Tibial nerve (tissue), 4 donors: Measurements from ENCODE around the gene ARHGEF28. TPM values are rescaled to one million over a fixed set of nuclear protein-coding genes. Genes with fewer than 3 reads are reported as not detected.
A peak's percentile ranks its signal among the peaks of the same experiment; 100 is the strongest.

Experiments
- DNase-seq, 2 donors: peaks; one replicate each; pipeline ENCODE4 v3.0.0-alpha.2; 2019; ENCODE audit warnings: low spot score in 2 of 2
- H3K27ac ChIP-seq, 4 donors: fragments of 200-600 bp; sonication (generic) in 3 of 4; one replicate each; pipeline ENCODE4 v1.5.1; 2017 to 2019; ENCODE audit warnings: mild to moderate bottlenecking in 1 of 4
- H3K27me3 ChIP-seq, 2 donors: fragments of 200-600 bp; sonication (generic) in 1 of 2; one replicate each; pipeline versions ENCODE4 v1.5.1 to v1.6.0; 2017 to 2019
- H3K36me3 ChIP-seq, 3 donors: fragments of 200-600 bp; sonication (generic); one replicate each; pipeline ENCODE4 v1.5.1; 2018 to 2019
- H3K4me1 ChIP-seq, 4 donors: fragments of 200-600 bp; sonication (generic) in 3 of 4; one replicate each; pipeline ENCODE4 v1.5.1; 2017 to 2019
- H3K4me3 ChIP-seq, 4 donors: fragments of 200-600 bp; sonication (generic) in 3 of 4; one replicate each; pipeline ENCODE4 v1.5.1; 2017 to 2019; ENCODE audit warnings: mild to moderate bottlenecking in 1 of 4, moderate library complexity in 1 of 4
- H3K9me3 ChIP-seq, 4 donors: fragments of 200-600 bp; sonication (generic) in 3 of 4; one replicate each; pipeline ENCODE4 v1.5.1; 2017 to 2019
- EP300 ChIP-seq, 2 donors: sonication (generic); formaldehyde crosslinking; IDR thresholded peaks; one replicate each; pipeline ENCODE4 v1.6.1; 2017; ENCODE audit warnings: antibody characterized with exemption in 2 of 2, mild to moderate bottlenecking in 1 of 2
- POLR2A ChIP-seq, 2 donors: fragments of 450-650 bp; IDR thresholded peaks; one replicate each; pipeline ENCODE4 v1.6.1; 2017; ENCODE audit warnings: antibody characterized with exemption in 2 of 2, mild to moderate bottlenecking in 2 of 2, moderate library complexity in 2 of 2
- WGBS, 2 donors: methylation state at CpG; one replicate each; pipeline ENCODE4 v1.1.5; 2018; 5-methylcytosine and 5-hydroxymethylcytosine counted together
- total RNA-seq, 4 donors: library from RNA; depleted of rRNA; stranded (reverse); fragments of >200 nt; gene quantifications; one replicate each; pipeline ENCODE4 v1.1.0, GENCODE V29; 2016
- TF ChIP-seq, protein P1 (sequence below), 5 experiments: fragments of 200-600 bp in 3 of 5; fragments of 450-650 bp in 2 of 5; sonication (generic) in 3 of 5; IDR thresholded peaks; one replicate each; pipeline ENCODE4 v1.5.1; 2016 to 2019; ENCODE audit warnings: antibody characterized with exemption in 5 of 5, mild to moderate bottlenecking in 3 of 5, moderate library complexity in 2 of 5

ARHGEF28 gene
- total RNA-seq, 4 donors from 2014 or later: 66.0 to 83.9 (median 72.5) TPM

DNA sequence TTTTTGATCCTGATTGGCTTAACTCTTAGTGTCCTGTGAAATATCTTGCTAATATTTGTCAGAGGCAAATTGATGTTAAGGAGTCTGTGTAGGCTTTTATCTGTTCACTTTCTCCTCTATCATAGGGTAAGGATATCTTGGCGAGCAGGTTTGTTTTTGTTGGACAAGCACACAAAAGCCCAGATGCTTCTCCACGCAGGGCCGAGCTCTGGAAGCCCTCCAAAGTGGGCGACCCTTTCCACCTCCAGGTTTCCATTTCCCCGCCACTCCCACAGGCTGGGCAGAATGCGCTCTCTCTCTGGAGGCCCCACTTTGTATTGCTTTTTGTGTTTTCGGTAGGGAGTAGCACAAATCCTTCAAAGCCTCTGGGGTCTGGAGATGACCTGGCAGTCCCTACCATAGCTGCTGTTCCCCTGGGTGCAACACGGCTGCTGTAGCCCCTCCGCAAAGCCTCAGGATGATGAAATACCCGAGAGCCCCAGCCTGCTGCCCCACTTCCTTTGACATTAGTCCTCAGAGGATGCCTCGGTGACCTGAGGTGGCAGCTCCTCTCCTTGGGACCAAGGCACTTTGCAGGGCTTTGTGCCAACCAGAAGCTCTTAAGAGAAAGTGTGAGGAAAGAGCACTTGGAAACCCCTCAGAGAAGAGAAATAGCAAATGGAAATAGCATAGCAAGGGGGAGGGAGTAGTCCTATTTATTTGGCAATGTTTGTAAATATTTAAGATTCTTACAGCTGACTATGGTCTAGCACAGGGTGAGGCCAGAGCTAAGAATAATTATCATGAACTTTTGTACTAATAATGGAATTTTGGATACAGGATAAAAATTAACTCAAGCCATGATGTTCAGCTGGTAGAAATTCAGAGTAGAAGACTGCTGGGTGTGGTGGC is 122.8 kb downstream of the ARHGEF28 start:
- 30 to 32% methylated on average over 11 of the region's 11 CpGs for WGBS, 2 donors
- Histone ChIP-seq H3K27ac (peak overlapping the region in 3 of 4 donors; percentile 2 to 83 (median 72)), H3K36me3 (peaks cover 0 to 14% (median 0%) of the 10 kb centered on the region in 3 donors), H3K4me1 (peaks cover 0 to 44% (median 6%) of the 10 kb centered on the region in 4 donors), H3K9me3 (no peaks in the 10 kb centered on the region), H3K27me3 (no peaks in the 10 kb centered on the region), H3K4me3 (peak overlapping the region in 1 of 4 donors; percentile 24)
- DNase-seq: peak; percentile 56 to 57
- TF ChIP-seq POLR2A (IDR thresholded peaks at IDR 0.05) (no peak), EP300 (IDR thresholded peaks at IDR 0.05) (no peak)
- TF ChIP-seq, protein P1, sequence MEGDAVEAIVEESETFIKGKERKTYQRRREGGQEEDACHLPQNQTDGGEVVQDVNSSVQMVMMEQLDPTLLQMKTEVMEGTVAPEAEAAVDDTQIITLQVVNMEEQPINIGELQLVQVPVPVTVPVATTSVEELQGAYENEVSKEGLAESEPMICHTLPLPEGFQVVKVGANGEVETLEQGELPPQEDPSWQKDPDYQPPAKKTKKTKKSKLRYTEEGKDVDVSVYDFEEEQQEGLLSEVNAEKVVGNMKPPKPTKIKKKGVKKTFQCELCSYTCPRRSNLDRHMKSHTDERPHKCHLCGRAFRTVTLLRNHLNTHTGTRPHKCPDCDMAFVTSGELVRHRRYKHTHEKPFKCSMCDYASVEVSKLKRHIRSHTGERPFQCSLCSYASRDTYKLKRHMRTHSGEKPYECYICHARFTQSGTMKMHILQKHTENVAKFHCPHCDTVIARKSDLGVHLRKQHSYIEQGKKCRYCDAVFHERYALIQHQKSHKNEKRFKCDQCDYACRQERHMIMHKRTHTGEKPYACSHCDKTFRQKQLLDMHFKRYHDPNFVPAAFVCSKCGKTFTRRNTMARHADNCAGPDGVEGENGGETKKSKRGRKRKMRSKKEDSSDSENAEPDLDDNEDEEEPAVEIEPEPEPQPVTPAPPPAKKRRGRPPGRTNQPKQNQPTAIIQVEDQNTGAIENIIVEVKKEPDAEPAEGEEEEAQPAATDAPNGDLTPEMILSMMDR (IDR thresholded peaks at IDR 0.05): no peak

- H3K9me3 ChIP-seq: no peaks in the 10 kb centered on the region
- no peak for DNase-seq
- H3K36me3 ChIP-seq: peaks cover 0 to 17% (median 0%) of the 10 kb centered on the region in 3 donors
- peak overlapping the region in 2 of 4 donors; percentile 72 to 83 for H3K27ac ChIP-seq
- H3K27me3 ChIP-seq: no peaks in the 10 kb centered on the region
- H3K4me1 ChIP-seq: peaks cover 0 to 44% (median 6%) of the 10 kb centered on the region in 4 donors
- TF ChIP-seq POLR2A (IDR thresholded peaks at IDR 0.05): no peak
- no peak for TF ChIP-seq EP300 (IDR thresholded peaks at IDR 0.05)
- TF ChIP-seq, protein P1 (IDR thresholded peaks at IDR 0.05): no peak
- 66% methylated on average over 11 of the region's 11 CpGs for WGBS, 2 donors
- H3K4me3 ChIP-seq: no peak overlapping the region
Observed at GRCh38 chr5:73749485-73750270, 123.7 kb downstream of the ARHGEF28 start.

- Histone ChIP-seq H3K9me3 (no peaks in the 10 kb centered on the region), H3K27me3 (no peaks in the 10 kb centered on the region), H3K4me1 (peaks cover 0 to 38% (median 6%) of the 10 kb centered on the region in 4 donors), H3K36me3 (peaks cover 0 to 17% (median 0%) of the 10 kb centered on the region in 3 donors), H3K4me3 (no peak overlapping the region), H3K27ac (peak overlapping the region in 2 of 4 donors; percentile 8 to 21)
- WGBS, 2 donors: 59 to 79% methylated on average over 7 of the region's 7 CpGs
- DNase-seq: no peak
- TF ChIP-seq, protein P1 (IDR thresholded peaks at IDR 0.05): no peak
- no peak for TF ChIP-seq POLR2A (IDR thresholded peaks at IDR 0.05)
- TF ChIP-seq EP300 (IDR thresholded peaks at IDR 0.05): no peak
Observed at GRCh38 chr5:73751254-73751914, 125.4 kb downstream of the ARHGEF28 start.

DNA sequence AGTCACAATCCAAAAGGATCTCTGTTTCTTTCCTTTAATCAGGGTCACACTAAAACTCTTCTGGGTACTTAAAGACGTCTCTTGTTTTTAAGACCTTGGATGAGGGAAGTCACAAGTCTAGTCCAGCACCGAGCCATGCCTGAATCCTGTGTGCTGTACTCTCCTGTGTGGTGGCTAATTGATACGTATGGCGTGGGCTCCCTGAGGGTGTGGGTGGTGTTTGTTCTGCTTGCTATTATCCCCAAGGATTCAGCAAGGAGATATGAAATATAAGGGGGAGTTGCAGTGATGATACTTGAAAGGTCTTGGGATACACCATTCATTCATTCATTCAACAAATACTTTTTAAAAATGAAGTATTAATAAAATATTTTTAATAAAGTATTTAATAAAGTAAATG is 128.3 kb downstream of the ARHGEF28 start:
- Histone ChIP-seq H3K27me3 (no peaks in the 10 kb centered on the region), H3K4me1 (peaks cover 0 to 29% (median 2%) of the 10 kb centered on the region in 4 donors), H3K4me3 (no peak overlapping the region), H3K27ac (no peak overlapping the region), H3K36me3 (peaks cover 0 to 17% (median 0%) of the 10 kb centered on the region in 3 donors), H3K9me3 (no peaks in the 10 kb centered on the region)
- no peak for DNase-seq
- 69 to 84% methylated on average over 4 of the region's 4 CpGs for WGBS, 2 donors
- TF ChIP-seq POLR2A (IDR thresholded peaks at IDR 0.05): no peak
- TF ChIP-seq, protein P1 (IDR thresholded peaks at IDR 0.05): no peak
- no peak for TF ChIP-seq EP300 (IDR thresholded peaks at IDR 0.05)
